Activated T-cell treated with anti-CD3 and anti-CD28 coated beads for 48 hours (primary cell): ENCODE results near the gene ZMIZ2.

Experiments
- DNase-seq: peaks from one replicate; pipeline ENCODE4 v3.0.0-alpha.2; 2020; ENCODE audit warnings: low read depth

The ZMIZ2 gene

GRCh38 chr7:44756904-44757303 lies 8.3 kb downstream of the ZMIZ2 start:
- DNase-seq = no peak

GRCh38 chr7:44757311-44757710 lies 8.7 kb downstream of the ZMIZ2 start:
- DNase-seq = no peak

- no peak for DNase-seq
Measured at GRCh38 chr7:44757739-44758138, 9.1 kb downstream of the ZMIZ2 start.

DNA sequence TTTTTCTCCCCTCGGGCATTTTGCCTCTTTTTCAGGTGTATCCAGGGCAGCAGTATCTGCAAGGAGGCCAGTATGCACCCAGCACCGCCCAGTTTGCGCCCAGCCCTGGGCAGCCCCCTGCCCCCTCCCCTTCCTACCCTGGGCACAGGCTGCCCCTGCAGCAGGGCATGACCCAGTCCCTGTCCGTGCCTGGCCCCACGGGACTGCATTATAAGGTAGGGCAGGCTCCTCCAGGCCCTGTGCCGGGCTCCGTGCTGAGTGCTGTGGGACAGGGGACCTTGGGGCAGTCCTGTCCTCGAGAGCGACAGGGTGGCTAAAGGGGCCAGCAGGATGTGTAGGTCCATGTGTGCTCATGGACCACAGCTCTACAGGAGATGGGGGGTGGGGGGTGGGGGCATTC lies 10.6 kb downstream of the ZMIZ2 start:
- no peak for DNase-seq

GRCh38 chr7:44760034-44760580 lies 11.5 kb downstream of the ZMIZ2 start:
- DNase-seq = no peak

DNA sequence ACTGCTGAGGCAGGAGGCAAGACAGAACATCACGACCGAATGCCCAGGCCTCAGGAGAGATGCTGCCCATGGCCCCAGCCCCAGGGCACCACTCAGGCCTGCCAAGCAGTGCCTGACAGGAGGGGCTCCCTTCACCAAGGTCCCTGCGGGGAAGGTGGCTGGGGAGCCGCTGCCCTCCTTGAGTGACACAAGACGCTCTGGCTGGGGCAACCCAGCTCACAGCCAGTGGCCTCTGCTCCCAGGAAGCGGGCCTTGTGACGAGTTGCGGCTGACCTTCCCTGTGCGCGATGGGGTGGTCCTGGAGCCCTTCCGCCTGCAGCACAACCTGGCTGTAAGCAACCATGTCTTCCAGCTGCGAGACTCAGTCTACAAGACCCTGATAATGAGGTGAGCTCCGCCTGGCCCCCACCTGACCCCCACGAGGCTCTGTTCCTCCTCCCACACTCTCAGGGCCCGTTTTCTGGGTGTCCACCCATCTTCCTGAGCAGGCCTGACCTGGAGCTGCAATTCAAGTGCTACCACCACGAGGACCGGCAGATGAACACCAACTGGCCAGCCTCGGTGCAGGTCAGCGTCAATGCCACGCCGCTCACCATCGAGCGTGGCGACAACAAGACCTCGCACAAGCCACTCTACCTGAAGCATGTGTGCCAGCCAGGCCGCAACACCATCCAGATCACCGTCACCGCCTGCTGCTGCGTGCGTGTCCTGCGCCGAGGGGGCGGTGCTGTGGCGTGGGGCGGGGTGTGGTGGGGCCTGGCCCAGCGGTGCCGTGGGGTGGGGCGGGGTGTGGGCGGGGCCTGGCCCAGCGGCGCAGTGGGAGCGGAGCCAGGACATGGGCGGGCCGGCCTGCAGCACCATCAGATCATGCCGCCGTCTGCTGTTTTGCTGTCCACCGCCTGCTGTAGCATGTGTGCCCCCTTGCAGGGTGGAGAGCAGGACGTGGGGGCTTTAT lies 12.8 kb downstream of the ZMIZ2 start:
- DNase-seq = no peak

DNA sequence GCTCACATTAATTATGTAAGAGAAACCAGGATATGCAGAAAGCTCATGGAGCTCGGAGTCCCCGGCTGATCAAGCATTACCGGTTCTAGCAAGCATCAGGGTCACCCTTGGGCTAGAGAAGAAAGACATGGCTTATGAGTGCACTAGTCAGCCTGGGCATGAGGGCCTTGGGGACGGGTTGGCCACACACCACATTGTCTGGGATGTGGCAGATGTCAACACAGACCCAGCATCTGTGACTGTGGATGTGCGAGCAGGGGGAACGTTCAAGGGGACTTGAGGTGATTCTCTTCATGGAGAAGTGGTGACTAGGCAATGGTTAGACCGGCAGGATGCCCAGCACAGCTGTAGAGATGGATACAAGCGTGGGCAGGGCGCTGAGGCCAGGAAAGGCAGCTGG lies 13.7 kb downstream of the ZMIZ2 start:
- no peak for DNase-seq

- DNase-seq = no peak
Measured at GRCh38 chr7:44762726-44763522, 14.3 kb downstream of the ZMIZ2 start.

DNA sequence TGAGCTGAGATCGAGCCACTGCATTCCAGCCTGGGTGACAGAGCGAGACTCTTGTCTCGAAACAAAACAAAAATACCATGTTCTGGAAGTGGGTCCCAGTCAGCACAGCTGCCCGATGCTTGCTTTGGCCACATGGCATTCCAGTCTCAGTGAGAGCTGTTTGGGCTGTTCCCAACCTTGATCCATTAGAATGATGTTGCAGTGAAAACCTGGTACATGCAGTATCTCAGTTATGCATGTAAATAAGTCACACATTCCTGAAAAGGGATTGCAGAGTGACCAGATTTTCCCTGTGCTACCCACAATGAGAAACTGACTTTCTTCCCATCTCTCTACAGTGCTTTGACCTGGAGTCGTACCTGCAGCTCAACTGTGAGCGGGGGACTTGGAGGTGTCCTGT lies 15.4 kb downstream of the ZMIZ2 start:
- no peak for DNase-seq

GRCh38 chr7:44764665-44765578 lies 16.3 kb downstream of the ZMIZ2 start:
- no peak for DNase-seq

- no peak for DNase-seq
Measured at GRCh38 chr7:44765579-44766415, 17.1 kb downstream of the ZMIZ2 start.

DNA sequence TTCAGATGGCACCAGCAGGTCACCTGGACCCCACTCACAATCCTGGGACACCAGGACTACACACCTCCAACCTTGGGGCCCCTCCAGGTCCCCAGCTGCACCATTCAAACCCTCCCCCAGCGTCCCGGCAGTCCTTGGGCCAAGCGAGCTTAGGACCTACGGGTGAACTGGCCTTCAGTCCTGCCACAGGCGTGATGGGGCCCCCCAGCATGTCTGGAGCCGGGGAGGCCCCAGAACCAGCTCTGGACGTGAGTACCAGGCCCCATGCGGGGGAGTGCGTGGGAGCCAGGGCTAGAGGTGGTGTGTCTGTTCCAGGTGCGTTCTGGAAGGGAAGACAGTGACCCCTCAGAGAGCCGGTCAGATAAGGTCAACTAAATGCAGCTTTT lies 17.8 kb downstream of the ZMIZ2 start:
- DNase-seq = no peak

GRCh38 chr7:44767134-44767911 lies 18.7 kb downstream of the ZMIZ2 start:
- no peak for DNase-seq

GRCh38 chr7:44767912-44768627 lies 19.4 kb downstream of the ZMIZ2 start:
- no peak for DNase-seq

GRCh38 chr7:44768628-44769371 lies 20.2 kb downstream of the ZMIZ2 start:
- DNase-seq = no peak

DNA sequence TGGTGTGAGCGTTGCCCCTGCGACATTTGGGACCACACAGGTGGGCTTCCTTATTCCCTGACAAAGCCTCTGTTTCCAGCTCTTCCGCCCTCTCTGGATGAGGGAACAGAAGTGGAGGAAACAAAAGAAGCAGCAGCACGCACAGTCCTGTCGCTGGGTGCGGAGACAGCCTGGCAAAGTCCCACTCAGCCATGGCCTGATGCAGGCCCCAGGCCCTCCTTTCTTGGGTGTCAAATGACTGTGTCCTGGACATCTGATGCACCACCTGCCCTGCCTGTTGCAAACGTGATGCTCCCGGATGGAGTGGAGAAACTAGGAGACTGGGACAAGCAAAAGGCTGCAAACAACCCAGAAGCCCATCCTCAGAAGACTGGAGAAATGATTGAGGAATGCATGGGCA lies 20.7 kb downstream of the ZMIZ2 start:
- DNase-seq = no peak

DNA sequence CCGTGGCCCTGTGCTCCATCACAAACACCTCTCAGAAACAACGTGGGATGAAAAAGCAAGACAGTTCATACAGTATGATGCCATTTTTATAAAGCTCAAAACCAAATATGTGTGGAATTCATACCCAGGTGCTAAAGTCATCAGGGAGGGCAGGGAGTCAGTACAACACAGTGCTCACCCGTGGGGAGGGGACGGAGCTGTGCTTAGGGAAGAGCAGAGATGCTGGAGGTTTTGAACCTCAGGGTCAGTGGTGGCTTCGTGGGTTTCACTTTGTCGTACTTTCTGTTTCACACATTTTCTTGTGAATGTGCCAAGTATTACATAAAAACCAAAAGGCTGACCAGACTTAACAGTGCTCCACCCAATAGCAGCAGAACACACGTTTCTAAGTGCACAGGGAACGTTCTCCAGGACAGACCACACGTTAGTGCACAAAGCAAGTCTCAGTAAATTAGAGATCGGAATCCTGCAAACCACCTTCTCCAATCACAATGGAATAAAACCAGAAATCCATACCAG lies 21.2 kb downstream of the ZMIZ2 start:
- no peak for DNase-seq

DNA sequence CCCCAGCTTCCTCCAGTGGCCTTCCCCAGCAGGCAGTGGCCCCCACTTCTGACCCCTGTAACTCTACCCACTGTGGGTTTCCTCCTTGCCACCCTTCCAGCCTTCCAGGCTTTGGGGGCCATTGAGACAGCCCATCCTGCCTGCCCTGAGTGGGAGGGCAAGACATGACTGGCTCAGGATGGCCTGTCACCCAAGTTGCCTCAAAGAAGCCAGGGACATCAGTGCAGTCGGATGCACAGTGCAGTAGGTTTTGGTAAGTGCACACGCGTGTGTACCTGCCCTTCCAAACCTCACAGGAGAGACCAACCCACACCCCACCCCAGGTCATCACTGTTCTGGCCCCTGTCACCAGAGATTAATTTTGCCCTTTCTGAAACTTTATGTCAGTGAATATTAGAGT lies 22.7 kb downstream of the ZMIZ2 start:
- no peak for DNase-seq
